HG03066 (cell line): ENCODE results near the gene EPS8L3.
"Not testable (repeated sequence)": the region's sequence is repeated elsewhere in the genome, so short reads cannot be mapped to it uniquely, and the experiment has no call there.

Experiments
- ATAC-seq: cut with Tn5 transposase; IDR thresholded peaks from one replicate; pipeline ENCODE4 v1.9.1; 2021; ENCODE audit warnings: low read depth; ENCODE audit not compliant: unreplicated experiment

The EPS8L3 gene

GRCh38 chr1:109766991-109767636, 3.4 kb upstream of the EPS8L3 start:
- not testable (repeated sequence) for ATAC-seq

GRCh38 chr1:109765896-109766615, 2.3 kb upstream of the EPS8L3 start:
- no peak for ATAC-seq

DNA sequence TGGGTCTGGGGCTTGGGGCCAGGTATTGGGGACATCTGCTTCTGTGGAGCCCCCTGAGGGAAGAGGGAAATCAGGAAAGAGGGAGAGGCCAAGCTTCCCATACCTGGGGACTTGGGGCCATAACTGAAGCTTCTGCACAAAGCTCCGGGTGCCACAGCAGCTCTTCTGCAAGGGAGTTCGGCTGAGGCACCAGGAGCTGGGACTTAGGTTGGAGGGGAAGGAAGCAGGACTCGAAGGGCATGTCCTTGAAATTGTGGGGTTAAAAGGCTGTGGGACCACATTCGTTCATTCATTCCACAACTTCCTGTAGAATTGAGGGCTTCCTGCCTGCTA, 1.7 kb upstream of the EPS8L3 start:
- no peak for ATAC-seq

GRCh38 chr1:109764561-109765482, 1.1 kb upstream of the EPS8L3 start:
- ATAC-seq: no peak

DNA sequence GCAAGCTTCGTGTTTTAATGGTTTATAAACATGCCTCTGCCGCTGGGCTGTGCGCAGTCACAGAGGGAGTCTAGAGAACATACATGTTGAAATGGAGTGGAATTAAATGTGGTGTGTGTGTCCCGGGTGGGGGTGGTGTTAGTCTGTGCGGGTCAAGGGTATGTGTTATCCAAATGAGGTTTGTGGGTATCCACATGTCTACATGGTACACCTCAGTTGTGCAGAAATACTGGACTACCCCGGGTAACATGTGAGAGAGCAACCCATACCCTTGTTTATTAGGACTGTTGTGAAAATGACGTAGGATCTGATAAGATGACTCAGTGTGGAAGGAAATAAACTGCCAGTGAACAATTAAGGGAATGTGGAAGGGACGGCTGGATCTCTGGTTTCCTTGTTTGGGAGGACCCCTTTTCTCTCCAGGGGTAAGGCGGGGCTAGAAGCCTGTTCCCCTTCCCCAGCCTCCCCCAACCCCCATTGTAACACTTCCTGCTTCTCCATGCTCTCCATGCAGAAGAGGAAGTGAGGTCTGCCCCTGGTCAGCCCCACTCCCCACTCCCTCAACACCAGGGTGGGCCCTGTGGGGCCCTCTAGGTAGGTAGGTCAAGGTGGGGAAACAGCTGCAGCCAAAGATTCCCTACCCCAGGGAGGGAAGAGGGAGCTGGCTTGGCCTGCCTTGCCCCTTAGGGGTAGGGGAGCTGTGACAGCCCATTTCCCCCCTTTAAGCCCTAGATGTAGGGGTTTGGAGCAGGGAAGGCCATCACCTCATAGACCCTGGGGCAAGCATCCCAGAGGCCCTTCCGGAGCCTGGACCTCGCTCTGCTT, 690 bp downstream of the EPS8L3 start:
- no peak for ATAC-seq

DNA sequence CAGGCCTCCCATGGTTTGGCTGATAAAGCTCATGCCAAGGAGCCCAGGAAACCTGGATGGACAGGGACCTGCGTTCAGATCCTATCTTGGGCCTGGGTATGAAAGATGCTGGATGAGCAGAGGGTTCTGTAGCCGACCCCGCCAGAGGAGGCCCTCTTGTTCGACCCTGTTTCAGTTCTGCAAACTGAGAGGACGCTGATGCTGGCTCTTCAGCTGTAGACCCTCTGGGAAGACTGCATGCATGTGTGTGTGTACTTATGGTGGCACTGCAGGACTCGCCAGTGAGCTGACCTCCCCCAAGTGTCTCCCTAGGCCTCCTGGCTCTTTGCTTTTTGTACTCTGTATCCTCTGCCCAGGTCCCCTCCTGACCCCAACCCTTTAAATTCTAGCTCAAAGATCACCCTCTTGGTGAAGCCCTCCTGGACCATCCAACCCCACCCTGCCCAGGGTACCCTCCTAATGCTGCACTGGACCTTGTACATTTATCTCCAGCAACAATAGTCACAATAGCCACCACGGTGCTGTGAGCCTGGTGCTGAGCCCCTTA, 1.6 kb downstream of the EPS8L3 start:
- no peak for ATAC-seq

GRCh38 chr1:109761227-109762038, 2.3 kb downstream of the EPS8L3 start:
- ATAC-seq: no peak

DNA sequence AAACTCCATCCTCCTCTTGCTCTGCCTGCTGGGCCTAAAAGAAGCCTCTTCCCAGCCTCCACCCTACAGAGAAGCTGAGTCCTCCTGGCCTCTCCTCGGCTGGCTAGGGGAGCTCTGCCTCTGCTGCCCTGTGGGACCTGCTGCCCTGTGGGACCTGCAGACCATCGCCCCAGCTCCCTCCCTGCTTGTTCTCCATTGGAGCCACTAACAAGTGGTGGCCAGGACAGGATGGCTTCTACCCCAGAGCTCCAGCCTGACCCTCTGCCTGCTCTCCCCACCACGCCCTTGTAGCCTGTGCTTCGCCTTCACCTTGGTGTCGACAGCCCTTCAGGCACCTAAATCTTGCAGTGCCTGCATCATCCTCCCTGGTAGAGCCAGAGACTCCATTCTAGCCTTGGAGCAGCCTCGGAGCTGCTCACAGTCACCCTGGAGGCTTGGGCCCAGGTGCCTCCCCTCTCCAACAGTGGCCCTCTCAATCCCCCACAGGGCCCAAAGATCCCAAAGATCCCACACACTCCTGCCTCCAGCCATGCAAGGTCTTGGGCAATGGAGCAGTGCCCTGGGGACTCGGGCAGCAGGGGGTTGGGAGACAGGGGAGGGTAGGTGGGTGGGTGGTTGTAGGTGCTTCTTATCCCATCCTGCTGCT, 3.0 kb downstream of the EPS8L3 start:
- ATAC-seq: no peak

- no peak for ATAC-seq
Observed at GRCh38 chr1:109759513-109760334, 4.0 kb downstream of the EPS8L3 start.

- ATAC-seq: no peak
Observed at GRCh38 chr1:109757936-109758786, 5.6 kb downstream of the EPS8L3 start.

DNA sequence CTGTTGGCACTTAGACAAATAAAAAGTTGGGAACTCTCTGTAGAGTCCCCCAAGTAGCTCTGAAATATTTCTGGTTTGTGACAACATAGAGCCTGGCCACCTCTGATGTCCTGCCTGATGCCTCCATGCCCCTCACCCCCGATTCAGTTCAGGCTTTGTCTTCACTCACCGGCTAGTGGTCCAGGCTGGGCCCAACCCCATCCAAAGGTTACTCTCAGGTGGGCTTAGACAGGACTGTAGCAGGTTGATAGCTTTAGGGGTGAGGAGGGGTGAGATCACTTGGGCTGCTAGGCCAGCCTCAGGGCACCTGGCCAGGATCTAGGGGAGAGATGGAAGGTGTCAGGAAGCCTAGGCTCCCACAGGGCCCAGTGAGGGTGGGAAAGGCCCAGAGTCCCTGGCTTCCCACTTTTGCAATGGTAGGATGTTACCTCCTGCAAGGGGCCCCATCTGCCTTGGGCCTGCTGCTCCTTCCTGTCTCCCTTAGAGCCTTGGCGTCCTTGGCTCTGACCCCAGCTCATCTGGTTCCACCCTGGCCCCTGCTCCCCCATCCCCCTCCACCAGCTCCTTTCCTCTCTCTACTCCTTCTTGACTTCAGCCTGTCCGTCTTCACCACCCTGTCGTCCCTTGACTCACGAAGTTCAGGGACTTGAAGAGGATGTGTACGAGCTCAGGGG, 6.7 kb downstream of the EPS8L3 start:
- ATAC-seq: no peak

DNA sequence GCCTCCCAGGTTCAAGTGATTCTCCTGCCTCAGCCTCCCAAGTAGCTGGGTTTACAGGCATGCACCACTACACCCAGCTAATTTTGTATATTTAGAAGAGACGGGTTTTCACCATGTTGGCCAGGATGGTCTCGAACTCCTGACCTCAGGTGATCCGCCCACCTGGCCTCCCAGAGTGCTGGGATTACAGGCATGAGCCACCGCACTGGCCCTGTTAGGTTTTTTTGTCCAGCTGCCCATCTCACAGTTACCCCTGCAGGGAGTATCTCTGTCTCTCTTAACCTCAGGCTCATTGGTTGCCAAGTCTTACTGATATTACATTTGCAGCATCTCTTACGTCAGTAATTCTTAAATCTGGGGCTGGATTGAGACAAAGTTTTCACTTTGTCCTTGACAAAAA, 7.4 kb downstream of the EPS8L3 start:
- ATAC-seq: not testable (repeated sequence)

GRCh38 chr1:109754738-109755137, 9.0 kb downstream of the EPS8L3 start:
- no peak for ATAC-seq

- no peak for ATAC-seq
Observed at GRCh38 chr1:109751531-109752260, 12.0 kb downstream of the EPS8L3 start.

GRCh38 chr1:109750920-109751319, 12.8 kb downstream of the EPS8L3 start:
- no peak for ATAC-seq
